HFF-Myc (cell line): ENCODE measurements around the gene WNT5B.
A peak's percentile ranks its signal among the peaks of the same experiment; 100 is the strongest.
"Not testable (repeated sequence)": the region's sequence is repeated elsewhere in the genome, so short reads cannot be mapped to it uniquely, and the experiment has no call there.

Experiments
- DNase-seq: peaks from one replicate; pipeline ENCODE4 v3.0.0-alpha.2; 2011; ENCODE audit warnings: low read depth; ENCODE audit errors: extremely low read depth
- H3K4me3 ChIP-seq: replicated peaks from 2 replicates; pipeline ENCODE4 v1.5.1; 2011; ENCODE audit warnings: low read depth, mild to moderate bottlenecking, control low read depth, low read length
- TF ChIP-seq, protein P1 (sequence below): IDR thresholded peaks from 2 replicates; pipeline ENCODE4 v1.5.1; 2012; ENCODE audit warnings: mild to moderate bottlenecking, low read depth, low read length, control low read depth; ENCODE audit errors: missing control alignments

Gene WNT5B

DNA sequence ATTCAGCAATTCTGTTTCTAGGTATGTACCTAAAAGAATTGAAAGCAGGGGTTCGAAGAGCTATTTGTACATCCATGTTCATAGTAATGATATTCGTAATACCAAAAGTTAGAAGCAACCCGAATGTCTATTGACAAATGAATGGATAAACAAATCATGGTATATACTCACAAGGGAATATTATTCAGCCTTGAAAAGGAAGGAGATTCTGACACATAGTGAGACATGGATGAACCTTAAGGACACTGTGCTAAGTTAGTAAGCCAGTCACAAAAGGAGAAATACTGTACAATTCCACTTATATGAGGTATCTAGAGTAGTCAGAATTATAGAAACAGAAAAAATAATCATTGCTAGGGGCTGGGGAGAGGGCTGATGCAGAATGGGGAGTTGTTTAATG is 30.3 kb upstream of the WNT5B start:
- DNase-seq, result no peak
- TF ChIP-seq, protein P1, sequence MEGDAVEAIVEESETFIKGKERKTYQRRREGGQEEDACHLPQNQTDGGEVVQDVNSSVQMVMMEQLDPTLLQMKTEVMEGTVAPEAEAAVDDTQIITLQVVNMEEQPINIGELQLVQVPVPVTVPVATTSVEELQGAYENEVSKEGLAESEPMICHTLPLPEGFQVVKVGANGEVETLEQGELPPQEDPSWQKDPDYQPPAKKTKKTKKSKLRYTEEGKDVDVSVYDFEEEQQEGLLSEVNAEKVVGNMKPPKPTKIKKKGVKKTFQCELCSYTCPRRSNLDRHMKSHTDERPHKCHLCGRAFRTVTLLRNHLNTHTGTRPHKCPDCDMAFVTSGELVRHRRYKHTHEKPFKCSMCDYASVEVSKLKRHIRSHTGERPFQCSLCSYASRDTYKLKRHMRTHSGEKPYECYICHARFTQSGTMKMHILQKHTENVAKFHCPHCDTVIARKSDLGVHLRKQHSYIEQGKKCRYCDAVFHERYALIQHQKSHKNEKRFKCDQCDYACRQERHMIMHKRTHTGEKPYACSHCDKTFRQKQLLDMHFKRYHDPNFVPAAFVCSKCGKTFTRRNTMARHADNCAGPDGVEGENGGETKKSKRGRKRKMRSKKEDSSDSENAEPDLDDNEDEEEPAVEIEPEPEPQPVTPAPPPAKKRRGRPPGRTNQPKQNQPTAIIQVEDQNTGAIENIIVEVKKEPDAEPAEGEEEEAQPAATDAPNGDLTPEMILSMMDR, result no peak
- no peak overlapping the region for H3K4me3 ChIP-seq

DNA sequence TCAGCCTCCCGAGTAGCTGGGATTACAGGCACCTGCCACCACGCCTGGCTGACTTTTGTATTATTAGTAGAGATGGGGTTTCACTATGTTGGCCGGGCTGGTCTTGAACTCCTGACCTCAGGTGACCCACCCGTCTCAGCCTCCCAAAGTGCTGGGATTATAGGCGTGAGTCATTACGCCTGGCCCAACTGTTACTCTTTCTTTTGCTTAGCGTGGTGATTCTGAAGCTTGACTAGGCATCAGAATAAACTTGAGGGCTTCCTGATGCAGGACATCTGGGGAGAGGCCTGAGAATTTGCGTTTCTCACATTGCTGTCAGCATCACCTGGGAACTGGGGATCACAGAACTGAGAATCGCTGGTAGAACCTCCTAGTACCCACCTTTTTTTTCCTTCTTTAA is 26.3 kb upstream of the WNT5B start:
- DNase-seq, H3K4me3 ChIP-seq: not testable (repeated sequence)

DNA sequence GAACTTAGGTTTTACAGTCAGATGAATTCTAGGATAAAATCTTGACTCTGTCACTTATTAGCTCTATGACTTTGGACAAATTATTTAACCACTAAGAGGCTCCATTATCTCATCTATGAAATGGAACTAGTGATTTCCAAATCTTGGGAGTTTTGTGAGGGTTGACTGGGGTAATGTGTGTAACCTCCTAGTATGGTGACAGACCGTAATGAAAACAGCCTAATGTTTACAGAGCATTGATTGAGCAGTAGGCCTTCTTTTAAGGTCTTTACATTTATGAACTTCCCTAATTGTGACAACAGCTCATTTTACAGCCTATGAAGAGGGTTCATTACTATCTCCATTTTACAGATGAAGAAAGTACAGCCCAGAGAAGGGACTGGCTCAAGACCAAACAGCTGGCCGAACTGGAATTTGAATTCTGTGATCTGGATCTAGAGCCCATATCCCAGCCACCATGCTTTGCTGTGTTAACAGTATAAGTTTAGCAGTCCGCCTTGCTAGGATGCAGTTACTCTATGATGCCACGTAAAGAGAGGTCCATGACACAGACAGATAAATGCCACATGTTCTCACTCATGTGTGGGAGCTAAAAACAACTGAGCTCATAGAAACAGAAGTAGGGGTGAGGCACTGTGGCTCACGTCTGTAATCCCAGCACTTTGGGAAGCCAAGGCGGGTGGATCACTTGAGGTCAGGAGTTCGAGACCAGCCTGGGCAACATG is 25.6 kb upstream of the WNT5B start:
- no peak for DNase-seq
- H3K4me3 ChIP-seq, result no peak overlapping the region
- TF ChIP-seq, protein P1, result no peak

DNA sequence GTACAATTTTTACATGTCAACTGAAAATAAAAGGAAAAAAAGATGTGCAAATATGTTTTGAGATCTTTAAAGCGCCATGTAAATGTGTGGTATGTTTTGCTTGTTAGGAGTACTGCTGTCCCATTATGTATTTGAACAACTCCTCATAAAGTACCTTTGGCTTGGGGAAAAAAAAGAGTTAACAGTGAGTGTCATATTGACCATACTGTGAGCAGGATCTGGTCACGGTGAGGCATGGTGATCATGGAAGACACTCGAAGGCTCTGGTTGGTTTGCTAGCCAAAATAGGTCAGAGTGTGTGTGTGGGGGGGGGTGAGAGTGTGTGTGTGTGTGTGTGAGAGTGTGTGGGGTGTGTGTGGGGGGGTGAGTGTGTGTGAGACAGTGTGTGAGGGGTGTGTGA is 24.6 kb upstream of the WNT5B start:
- no peak for DNase-seq
- TF ChIP-seq, protein P1, result no peak
- no peak overlapping the region for H3K4me3 ChIP-seq

DNA sequence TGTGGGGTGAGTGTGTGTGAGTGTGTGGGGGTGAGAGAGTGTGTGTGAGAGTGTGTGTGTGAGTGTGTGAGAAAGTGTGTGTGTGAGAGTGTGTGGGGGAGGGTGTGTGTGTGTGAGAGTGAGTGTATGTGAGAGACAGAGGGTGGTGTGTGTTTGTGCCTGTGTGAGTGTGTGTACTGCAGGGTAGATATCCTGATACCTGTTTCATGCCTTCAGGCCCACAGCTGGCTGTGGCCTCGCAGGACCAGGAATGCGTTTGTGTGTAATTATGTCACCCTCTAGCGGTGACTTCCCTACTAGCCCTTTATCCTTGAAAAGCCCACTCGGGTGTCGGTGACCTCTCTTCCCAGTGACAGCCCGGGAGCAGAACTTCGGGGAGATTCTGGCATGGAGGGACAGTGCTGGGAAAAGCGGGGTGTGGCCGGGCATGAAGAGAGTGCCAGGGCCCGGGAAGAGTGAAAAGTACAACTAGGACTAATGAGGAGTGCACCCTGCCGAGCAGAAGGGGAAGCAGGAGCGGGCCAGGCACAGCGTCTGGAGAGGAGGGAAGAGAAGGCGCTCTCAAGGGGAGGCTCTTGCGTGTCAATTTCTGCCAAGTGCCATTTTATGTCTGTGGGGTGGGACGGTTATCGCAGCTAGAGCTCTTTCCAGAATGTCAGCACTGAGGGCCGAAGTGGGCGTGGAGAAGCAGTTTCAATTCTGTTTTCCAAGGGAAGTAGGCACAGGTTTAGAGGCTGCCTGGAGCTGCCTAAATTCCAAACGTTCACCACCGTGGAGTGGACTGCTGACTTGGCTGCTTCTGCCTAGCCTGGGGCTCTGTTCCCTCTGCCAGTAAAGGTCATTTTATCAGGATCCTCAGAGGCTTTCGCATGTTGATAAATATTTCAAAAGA is 23.7 kb upstream of the WNT5B start:
- H3K4me3 ChIP-seq, result peak overlapping the region; percentile 27
- DNase-seq, result no peak
- TF ChIP-seq, protein P1, result peak; percentile 77

DNA sequence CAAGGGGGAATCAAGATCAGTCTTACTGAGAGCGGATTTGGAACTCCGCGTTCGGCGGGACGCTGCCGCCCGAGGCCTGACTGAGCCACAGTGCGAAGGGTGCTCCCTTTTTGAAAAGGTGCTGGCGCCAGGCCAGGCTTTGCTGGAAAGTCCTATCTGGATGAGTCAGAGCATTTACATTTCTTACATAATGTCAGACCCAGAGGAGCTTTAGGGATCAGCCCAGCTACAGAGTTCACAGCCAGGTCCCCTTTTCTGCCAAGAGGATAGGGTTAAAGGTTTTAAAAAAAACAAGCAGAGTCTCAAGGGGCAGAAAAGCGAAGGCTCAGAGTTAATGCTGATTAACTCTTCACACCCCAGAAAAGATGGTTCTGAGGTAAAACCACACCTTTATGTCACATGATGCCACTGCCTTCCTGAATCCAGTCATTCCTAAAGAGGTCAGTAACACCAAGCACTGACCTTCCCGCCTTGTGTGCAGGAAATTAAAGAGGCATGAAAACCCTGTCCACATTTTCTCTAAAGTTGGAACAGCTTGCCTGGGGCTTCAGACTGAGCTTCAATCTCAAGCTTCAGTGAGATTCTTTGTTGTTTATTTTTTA is 22.9 kb upstream of the WNT5B start:
- H3K4me3 ChIP-seq, result peak overlapping the region; percentile 27
- DNase-seq, result no peak
- TF ChIP-seq, protein P1, result no peak
